ENCODE data around the gene FOXP3.

Gene FOXP3

DNA sequence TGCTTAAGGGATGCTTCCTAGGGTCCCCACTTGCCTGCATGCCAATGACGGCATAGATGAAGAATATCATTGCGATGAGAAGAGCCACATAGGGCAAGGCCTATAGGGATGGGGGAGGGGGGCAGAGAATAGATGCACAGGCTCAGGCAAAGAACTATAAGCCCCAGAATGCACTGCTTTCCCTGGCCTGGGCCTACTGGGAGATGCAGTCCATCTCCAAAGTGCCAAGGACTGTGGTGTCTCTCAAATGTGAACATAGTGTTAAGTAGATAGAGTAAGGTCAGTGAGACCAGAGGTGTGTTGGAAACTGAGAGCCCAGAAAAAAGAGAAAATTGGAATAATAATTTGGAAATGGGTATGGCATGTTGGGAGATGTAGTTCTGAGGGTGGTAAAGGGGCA lies 52.3 kb downstream of the FOXP3 start:
- DNase-seq: no peak

- DNase-seq: no peak
These were observed 53.4 kb downstream of the FOXP3 start for GRCh38 chrX:49211074-49211473.

DNA sequence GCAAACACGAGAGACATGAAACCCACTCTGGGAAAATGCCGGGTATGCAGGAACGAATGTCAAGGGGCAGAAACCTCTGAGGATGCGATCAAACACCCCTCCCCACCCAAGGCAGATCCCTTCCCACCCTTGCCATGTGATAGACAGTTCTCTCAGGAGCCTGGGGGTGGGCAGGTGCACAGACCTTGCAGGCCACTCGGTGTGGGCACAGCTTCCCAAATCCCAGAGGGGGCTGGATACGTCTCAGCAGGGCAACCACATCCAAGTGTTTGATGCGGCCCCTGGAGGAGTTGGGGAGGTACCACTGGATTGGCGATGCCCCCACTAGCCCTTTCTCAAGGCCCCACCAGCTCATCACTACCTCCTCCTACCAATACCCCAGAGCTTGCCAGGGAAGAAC lies 54.1 kb downstream of the FOXP3 start:
- no peak for DNase-seq

DNA sequence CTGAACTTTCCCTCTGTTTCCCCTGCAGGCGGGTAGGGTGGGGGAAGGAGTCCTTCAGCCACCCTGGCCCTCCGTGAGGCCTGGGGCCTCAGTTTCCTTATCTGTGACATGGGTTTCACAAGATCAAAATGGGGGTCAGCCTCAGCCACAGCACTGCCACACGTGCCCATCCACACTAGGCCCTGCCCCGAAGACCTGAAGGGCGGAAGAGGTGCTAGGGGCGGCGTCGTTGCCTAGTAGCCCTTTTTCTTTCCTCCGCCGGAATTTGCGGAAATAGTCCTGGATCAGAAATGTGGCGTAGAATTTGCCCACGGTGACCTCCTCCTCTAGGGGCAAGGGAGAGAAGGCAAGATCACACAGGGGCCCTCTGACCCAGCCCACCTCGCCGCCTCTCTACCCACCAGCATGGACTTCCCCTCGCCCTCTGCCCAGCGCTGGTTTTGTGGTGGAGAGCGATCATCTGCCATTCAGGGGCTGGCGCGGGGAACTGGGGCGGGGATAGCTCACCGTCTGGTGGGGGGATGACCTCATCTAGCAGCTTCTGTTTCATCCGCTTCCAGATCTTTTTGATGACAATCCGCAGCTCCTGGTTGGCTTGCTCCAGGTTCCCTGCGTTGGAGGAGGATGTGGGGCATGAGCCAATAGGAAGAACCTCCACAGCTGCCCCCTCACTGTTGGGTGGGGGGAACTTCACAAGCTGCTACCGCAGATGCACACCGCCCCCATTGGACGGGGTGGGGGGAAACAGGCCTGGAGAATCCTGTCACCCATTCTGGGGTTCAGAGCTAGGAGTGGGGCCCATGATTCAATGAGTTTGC lies 54.9 kb downstream of the FOXP3 start:
- no peak for DNase-seq

GRCh38 chrX:49208399-49208798 lies 56.1 kb downstream of the FOXP3 start:
- DNase-seq: no peak

DNA sequence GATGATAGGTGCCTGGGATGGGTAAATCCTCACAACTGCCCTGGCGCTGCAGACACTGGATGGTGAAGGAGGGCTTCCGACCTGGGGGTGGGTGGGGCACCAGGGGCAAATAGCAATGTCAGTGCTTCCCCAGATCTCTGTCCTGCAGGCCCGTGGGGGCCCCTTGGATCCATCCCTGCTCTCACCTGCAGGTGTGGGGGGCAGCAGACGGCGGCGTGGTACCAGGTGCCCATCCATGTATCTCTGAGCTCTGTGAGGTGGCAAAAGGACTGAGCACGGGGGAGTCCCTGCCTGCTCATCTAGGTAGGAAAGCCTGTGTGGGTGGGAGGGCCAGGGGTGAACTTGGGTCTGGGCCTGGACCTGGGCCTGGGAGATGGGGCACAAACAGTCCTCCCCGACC lies 58.0 kb downstream of the FOXP3 start:
- DNase-seq: no peak

DNA sequence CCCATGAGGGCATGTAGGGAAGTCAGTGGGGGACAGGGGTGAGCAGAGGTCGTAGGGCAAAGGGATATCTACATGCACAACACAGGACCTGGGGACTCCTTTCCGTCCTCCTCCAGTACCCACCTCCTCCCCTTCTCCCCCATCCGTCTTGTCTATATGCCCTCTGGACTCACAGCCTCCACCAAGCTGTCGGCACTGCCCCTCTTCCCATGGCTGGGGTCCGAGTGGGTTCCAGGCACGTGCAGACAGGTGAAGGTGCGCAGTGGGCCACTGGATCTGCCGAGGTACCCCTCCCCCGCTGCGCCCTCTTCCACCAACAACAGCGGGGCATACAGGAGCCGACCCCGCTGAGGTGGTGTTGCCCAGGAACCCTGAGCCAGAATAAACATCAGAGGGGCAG lies 59.1 kb downstream of the FOXP3 start:
- DNase-seq: no peak

DNA sequence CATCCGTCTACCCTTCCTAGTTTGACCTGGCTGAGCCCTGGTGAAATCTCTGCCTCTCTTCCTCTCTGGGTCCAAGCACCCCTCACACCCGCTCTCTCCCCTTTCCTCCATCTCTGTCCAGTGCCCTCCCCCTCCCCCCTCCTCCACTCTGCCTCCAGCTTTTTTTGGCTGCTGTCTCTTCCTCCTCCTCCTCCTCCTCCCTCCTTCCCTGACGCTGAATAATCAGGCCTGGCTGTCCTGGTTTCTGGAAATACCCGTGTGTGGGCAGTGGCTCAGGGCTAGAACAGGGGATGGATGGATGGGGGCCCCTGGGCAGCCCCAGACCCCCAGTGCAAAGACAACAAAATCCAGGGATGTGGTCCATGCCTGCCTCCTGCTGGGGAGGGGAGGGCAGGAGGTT lies 59.8 kb downstream of the FOXP3 start:
- DNase-seq: no peak

GRCh38 chrX:49204017-49204416 lies 60.5 kb downstream of the FOXP3 start:
- DNase-seq: no peak

- no peak for DNase-seq
These were observed 61.0 kb downstream of the FOXP3 start for GRCh38 chrX:49203536-49203935.

- no peak for DNase-seq
These were observed 62.5 kb downstream of the FOXP3 start for GRCh38 chrX:49202022-49202421.
